Endothelial cell of umbilical vein (primary cell): ENCODE data around the gene ETV3. TPM values are rescaled to one million over a fixed set of nuclear protein-coding genes. Genes with fewer than 3 reads are reported as not detected.

Experiments used
- BruUV-seq: library from RNA; stranded (reverse); fragments of 400-500 nt; replicated peaks from 2 replicates; lab custom pipeline; 2021; lab: Mats Ljungman, UMichigan
- CTCF ChIA-PET: fragments of 300-600, 350-600 bp; sonication (Branson Sonifier 250); formaldehyde crosslinking; loops from one replicate; lab custom pipeline; 2021; ENCODE audit warnings: antibody characterized with exemption, inconsistent platforms; lab: Charles Lee
- POLR2A ChIA-PET: fragments of 300-600, 350-600 bp; sonication (Branson Sonifier 250); formaldehyde crosslinking; loops from one replicate; lab custom pipeline; 2021; ENCODE audit warnings: antibody characterized with exemption, inconsistent platforms; lab: Charles Lee
- DNase-seq: peaks from one replicate; pipeline ENCODE4 v3.0.0-alpha.2; 2011; ENCODE audit warnings: low read depth, low spot score
- FAIRE-seq: peaks from 2 replicates; lab custom pipeline; 2011; peaks lifted over from hg19 to GRCh38; lab: Jason Lieb, UNC
- H2AFZ ChIP-seq: 2 replicates; pipeline ENCODE4 v1.6.0; 2012; ENCODE audit warnings: low read depth, low read length, control low read depth, inconsistent platforms
- H3K27ac ChIP-seq: 2 replicates; pipeline ENCODE4 v1.5.1; 2011; ENCODE audit warnings: low read depth, mild to moderate bottlenecking, control low read depth, low read length, moderate library complexity; ENCODE audit not compliant: insufficient read depth
- H3K27me3 ChIP-seq, 2 experiments: 2 replicates each; pipeline versions ENCODE4 v1.6.0 to v1.6.1; 2011; ENCODE audit warnings: low read length in 2 of 2, mixed read lengths in 1 of 2; ENCODE audit not compliant: control insufficient read depth in 2 of 2, insufficient read depth in 2 of 2
- H3K36me3 ChIP-seq, 2 experiments: 2 replicates in 1 of 2; 3 replicates in 1 of 2; pipeline ENCODE4 v1.5.1; 2011; ENCODE audit warnings: low read length in 2 of 2, mild to moderate bottlenecking in 1 of 2, moderate library complexity in 1 of 2; ENCODE audit not compliant: control insufficient read depth in 2 of 2, insufficient read depth in 2 of 2; ENCODE audit errors: extremely low read depth in 1 of 2
- H3K4me1 ChIP-seq: 3 replicates; pipeline ENCODE4 v1.5.1; 2011; ENCODE audit warnings: mild to moderate bottlenecking, low read length; ENCODE audit not compliant: control insufficient read depth, insufficient read depth; ENCODE audit errors: extremely low read depth
- H3K4me2 ChIP-seq: 2 replicates; pipeline ENCODE4 v1.6.1; 2011; ENCODE audit warnings: low read length, control low read depth, mixed read lengths; ENCODE audit not compliant: insufficient read depth
- H3K4me3 ChIP-seq, 3 experiments: fragments of 200-600 bp in 1 of 3; sonication (generic), shearing (Covaris generic) in 1 of 3; replicated peaks in 1 of 3; 2 replicates each; pipeline ENCODE4 v1.5.1; 2011 to 2016; ENCODE audit warnings: control low read depth in 3 of 3, low read length in 3 of 3, mild to moderate bottlenecking in 2 of 3, inconsistent platforms in 1 of 3, low read depth in 1 of 3, moderate library complexity in 1 of 3; ENCODE audit not compliant: insufficient read depth in 1 of 3
- H3K79me2 ChIP-seq: 2 replicates; pipeline ENCODE4 v1.6.0; 2012; ENCODE audit warnings: low read length, inconsistent platforms; ENCODE audit not compliant: control insufficient read depth, insufficient read depth
- H3K9ac ChIP-seq: replicated peaks from 2 replicates; pipeline ENCODE3; 2011; ENCODE audit warnings: low read length, control low read depth; ENCODE audit not compliant: insufficient read depth; ENCODE audit errors: extremely low read depth
- H3K9me1 ChIP-seq: replicated peaks from 3 replicates; pipeline ENCODE4 v1.6.0; 2011; ENCODE audit warnings: mild to moderate bottlenecking, low read length; ENCODE audit not compliant: control insufficient read depth, insufficient read depth; ENCODE audit errors: extremely low read depth
- H3K9me3 ChIP-seq: replicated peaks from 2 replicates; pipeline ENCODE4 v1.5.1; 2012; ENCODE audit warnings: low read length, inconsistent platforms; ENCODE audit not compliant: control insufficient read depth, insufficient read depth
- H4K20me1 ChIP-seq: replicated peaks from 2 replicates; pipeline ENCODE3; 2011; ENCODE audit warnings: mild to moderate bottlenecking, low read length; ENCODE audit not compliant: control insufficient read depth, insufficient read depth; ENCODE audit errors: extremely low read depth
- EZH2 ChIP-seq: IDR thresholded peaks from 2 replicates; pipeline ENCODE4 v1.6.1; 2012; ENCODE audit warnings: borderline replicate concordance, low read depth, mild to moderate bottlenecking, moderate library complexity, low read length, inconsistent platforms; ENCODE audit not compliant: severe bottlenecking
- FOS ChIP-seq: IDR thresholded peaks from 2 replicates; pipeline ENCODE4 v1.6.1; 2011; ENCODE audit warnings: mild to moderate bottlenecking, low read length, moderate library complexity, borderline replicate concordance; ENCODE audit not compliant: insufficient read depth
- GATA2 ChIP-seq: IDR thresholded peaks from 2 replicates; pipeline ENCODE4 v1.7.0; 2011; ENCODE audit warnings: low read depth, mild to moderate bottlenecking, moderate library complexity, mixed read lengths, low read length; ENCODE audit not compliant: insufficient read length, insufficient read depth
- JUN ChIP-seq: IDR thresholded peaks from 2 replicates; pipeline ENCODE4 v1.6.1; 2011; ENCODE audit warnings: borderline replicate concordance, low read depth; ENCODE audit not compliant: insufficient read length, insufficient read depth
- MAX ChIP-seq: IDR thresholded peaks from 2 replicates; pipeline ENCODE4 v1.6.1; 2011; ENCODE audit not compliant: insufficient read depth, insufficient read length
- MYC ChIP-seq: IDR thresholded peaks from one replicate; pipeline ENCODE4 v1.6.1; 2011; ENCODE audit warnings: mild to moderate bottlenecking, low read depth, low read length
- POLR2A ChIP-seq: IDR thresholded peaks from 2 replicates; pipeline ENCODE4 v1.6.1; 2012; ENCODE audit warnings: low read depth, mild to moderate bottlenecking, control low read depth, low read length
- POLR2AphosphoS5 ChIP-seq: IDR thresholded peaks from 2 replicates; pipeline ENCODE4 v1.6.1; 2012; ENCODE audit warnings: low read depth, mild to moderate bottlenecking, control low read depth, low read length, moderate library complexity; ENCODE audit not compliant: insufficient read depth
- dilution Hi-C: fragments of 300-500 bp; cut with MboI; formaldehyde crosslinking; loops from one replicate; pipeline ENCODE4 v1.15.0; 2019; ENCODE audit warnings: low sequenced_read_pairs; ENCODE audit not compliant: extremely low pct_ligation_motif_present
- intact Hi-C: fragments of 100-400 bp; cut with micrococcal nuclease; formaldehyde crosslinking; loops from one replicate; pipeline ENCODE4 v1.10.0; 2022
- polyA plus RNA-seq, 4 experiments: library from polyadenylated mRNA; depleted of rRNA in 3 of 4; stranded (reverse) in 3 of 4; unstranded in 1 of 4; fragments of >200 nt; gene quantifications; 2 replicates each; pipeline versions ENCODE4 v1.2.1 to v1.2.3, GENCODE V29; 2011 to 2012; ENCODE audit warnings: missing spikeins in 1 of 4
- total RNA-seq: library from RNA; stranded (reverse); gene quantifications from 2 replicates; pipeline ENCODE4 v1.2.3, GENCODE V29; 2021

ETV3 gene
- total and polyA plus RNA-seq, 2 donors (not counting 3 experiments of a cell fraction or from before 2014, with no cell fraction given): 6.8 to 22.3 TPM

DNA sequence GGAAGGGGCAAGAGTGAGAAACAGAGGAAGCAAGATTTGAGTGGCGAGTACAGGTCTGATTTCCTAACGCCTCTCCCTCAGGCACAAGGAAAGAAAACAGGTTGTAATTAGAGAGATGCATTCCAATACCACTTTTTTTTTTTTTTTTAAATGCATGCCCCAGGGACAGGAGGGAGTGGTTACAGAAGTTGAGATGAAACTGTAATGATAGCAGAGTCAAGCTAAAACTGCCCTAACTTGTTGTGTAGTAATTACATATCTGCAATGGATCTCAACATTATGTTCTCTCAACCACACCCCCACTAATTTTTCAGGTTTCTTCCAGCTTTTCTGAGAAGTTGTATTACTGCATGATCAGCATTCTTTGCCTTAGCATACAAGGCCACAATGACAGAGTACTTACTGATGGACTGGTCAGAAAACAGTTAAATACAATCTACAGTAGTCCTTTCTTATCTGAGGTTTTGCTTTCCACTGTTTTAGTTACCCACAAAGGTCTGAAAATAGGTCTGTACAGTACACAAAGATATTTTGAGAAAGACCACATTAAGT lies 5.5 kb downstream of the ETV3 start:
- Histone ChIP-seq H3K4me2 (no peak overlapping the region), H3K9me3 (no peaks in the 10 kb centered on the region), H3K9ac (no peak overlapping the region), H2AFZ (no peak overlapping the region), H4K20me1 (peaks cover 6% of the 10 kb centered on the region), H3K4me1 (peaks cover 13% of the 10 kb centered on the region), H3K79me2 (peaks cover 29% of the 10 kb centered on the region), H3K27ac (no peak overlapping the region), H3K9me1 (no peaks in the 10 kb centered on the region), H3K27me3 (no peaks in the 10 kb centered on the region), H3K4me3 (no peak overlapping the region), H3K36me3 (peaks cover 33 to 35% of the 10 kb centered on the region in 2 experiments)
- DNase-seq (no peak), FAIRE-seq (no peak)
- CTCF ChIA-PET: interaction anchor here (1.7 to 7.3 kb wide), 3 partner anchors 24 to 42 kb away, joined by 6 to 96 read pairs (median 17); no protein-coding TSS in a partner anchor
- no TSS peak for BruUV-seq
- dilution Hi-C loops (no loop called here), intact Hi-C loops (no loop called here)
- POLR2A ChIA-PET: no interaction called here
- TF ChIP-seq EZH2 (no peak), GATA2 (no peak), POLR2A (no peak)

DNA sequence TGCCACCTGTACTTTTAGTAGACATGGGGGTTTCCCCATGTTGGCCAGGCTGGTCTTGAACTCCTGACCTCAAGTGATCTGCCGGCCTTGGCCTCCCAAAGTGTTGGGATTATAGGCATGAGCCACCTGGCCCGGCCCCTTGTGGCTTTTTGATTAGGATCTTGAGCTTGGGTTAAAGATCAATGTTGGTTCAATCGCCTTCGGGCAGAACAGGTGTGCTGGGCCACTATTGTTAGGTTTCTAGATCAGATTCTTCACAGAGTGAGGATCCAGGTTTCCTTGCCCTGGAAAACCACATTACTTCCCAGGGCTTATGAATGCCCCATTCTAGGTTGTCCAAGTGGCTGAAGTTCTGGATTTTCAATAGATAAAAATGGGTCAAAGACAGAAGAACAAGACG lies 6.1 kb downstream of the ETV3 start:
- Histone ChIP-seq H3K27me3 (no peaks in the 10 kb centered on the region), H3K4me2 (no peak overlapping the region), H3K9me3 (no peaks in the 10 kb centered on the region), H3K9me1 (no peaks in the 10 kb centered on the region), H3K27ac (no peak overlapping the region), H3K4me3 (no peak overlapping the region), H2AFZ (no peak overlapping the region), H3K9ac (no peak overlapping the region), H4K20me1 (peaks cover 6% of the 10 kb centered on the region), H3K4me1 (peaks cover 10% of the 10 kb centered on the region), H3K36me3 (peaks cover 35 to 37% of the 10 kb centered on the region in 2 experiments), H3K79me2 (peaks cover 23% of the 10 kb centered on the region)
- DNase-seq (no peak), FAIRE-seq (no peak)
- ChIA-PET CTCF (interaction anchor here (1.7 to 3.4 kb wide), 2 partner anchors 24 to 42 kb away, joined by 6 to 17 read pairs; no protein-coding TSS in a partner anchor), POLR2A (no interaction called here)
- dilution Hi-C loops: no loop called here
- intact Hi-C loops: no loop called here
- TF ChIP-seq FOS: no peak
- TF ChIP-seq POLR2AphosphoS5: no peak
- TF ChIP-seq GATA2: no peak
- TF ChIP-seq MYC: no peak
- TF ChIP-seq JUN: no peak
- no peak for TF ChIP-seq MAX
- TF ChIP-seq POLR2A: no peak
- no TSS peak for BruUV-seq
